Measurements from ENCODE around the gene FAM200A.
"Not testable (repeated sequence)": the region's sequence is repeated elsewhere in the genome, so short reads cannot be mapped to it uniquely, and the experiment has no call there.

FAM200A gene

DNA sequence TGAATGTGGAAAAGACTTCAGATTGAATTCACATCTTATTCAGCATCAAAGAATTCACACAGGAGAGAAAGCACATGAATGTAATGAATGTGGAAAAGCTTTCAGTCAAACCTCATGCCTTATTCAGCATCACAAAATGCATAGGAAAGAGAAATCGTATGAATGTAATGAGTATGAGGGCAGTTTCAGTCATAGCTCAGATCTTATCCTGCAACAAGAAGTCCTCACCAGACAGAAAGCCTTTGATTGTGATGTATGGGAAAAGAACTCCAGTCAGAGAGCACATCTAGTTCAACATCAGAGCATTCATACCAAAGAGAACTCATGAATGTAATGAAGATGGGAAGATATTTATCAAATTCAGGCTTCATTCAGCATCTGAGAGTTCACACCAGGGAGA, 21.3 kb upstream of the FAM200A start:
- Histone ChIP-seq H3K27me3 (no peaks in the 10 kb centered on the region), H3K4me1 (no peaks in the 10 kb centered on the region), H3K27ac (no peak overlapping the region), H3K9me3 (no peaks in the 10 kb centered on the region), H3K36me3 (peaks cover 34 to 52% (median 46%) of the 10 kb centered on the region in 3 donors), H3K4me3 (no peak overlapping the region)
- TF ChIP-seq, protein P1, sequence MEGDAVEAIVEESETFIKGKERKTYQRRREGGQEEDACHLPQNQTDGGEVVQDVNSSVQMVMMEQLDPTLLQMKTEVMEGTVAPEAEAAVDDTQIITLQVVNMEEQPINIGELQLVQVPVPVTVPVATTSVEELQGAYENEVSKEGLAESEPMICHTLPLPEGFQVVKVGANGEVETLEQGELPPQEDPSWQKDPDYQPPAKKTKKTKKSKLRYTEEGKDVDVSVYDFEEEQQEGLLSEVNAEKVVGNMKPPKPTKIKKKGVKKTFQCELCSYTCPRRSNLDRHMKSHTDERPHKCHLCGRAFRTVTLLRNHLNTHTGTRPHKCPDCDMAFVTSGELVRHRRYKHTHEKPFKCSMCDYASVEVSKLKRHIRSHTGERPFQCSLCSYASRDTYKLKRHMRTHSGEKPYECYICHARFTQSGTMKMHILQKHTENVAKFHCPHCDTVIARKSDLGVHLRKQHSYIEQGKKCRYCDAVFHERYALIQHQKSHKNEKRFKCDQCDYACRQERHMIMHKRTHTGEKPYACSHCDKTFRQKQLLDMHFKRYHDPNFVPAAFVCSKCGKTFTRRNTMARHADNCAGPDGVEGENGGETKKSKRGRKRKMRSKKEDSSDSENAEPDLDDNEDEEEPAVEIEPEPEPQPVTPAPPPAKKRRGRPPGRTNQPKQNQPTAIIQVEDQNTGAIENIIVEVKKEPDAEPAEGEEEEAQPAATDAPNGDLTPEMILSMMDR (IDR thresholded peaks at IDR 0.05), result no peak
- no peak for DNase-seq
- intact Hi-C loops (cut with DNase I; ENCODE audit: low total_unique reads), result no loop called here

DNA sequence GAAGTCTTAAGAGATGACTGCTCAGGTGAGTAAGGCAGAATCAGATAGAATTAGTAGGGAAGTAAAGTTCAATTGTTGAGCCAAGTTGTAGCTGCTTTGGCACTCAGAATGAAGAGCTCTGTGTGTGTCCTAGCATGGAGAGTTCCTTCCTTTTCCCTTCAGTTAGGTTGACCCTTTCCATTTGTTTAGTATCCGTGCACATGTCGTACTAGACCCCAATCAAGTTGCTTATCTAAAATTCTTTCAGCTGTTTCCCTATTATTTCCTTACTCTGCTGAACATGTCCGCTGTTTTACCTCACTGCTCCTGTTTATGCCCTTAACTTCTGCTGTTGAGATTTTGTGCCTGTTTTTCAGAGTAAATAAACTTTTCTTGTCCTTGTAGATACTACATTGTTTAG, 19.9 kb upstream of the FAM200A start:
- no peak for DNase-seq
- Histone ChIP-seq H3K27ac (no peak overlapping the region), H3K36me3 (peaks cover 36 to 66% (median 51%) of the 10 kb centered on the region in 3 donors), H3K4me3 (no peak overlapping the region), H3K4me1 (no peaks in the 10 kb centered on the region), H3K9me3 (no peaks in the 10 kb centered on the region), H3K27me3 (no peaks in the 10 kb centered on the region)
- TF ChIP-seq, protein P1 (IDR thresholded peaks at IDR 0.05), result no peak
- intact Hi-C loops (cut with DNase I; ENCODE audit: low total_unique reads), result no loop called here

DNA sequence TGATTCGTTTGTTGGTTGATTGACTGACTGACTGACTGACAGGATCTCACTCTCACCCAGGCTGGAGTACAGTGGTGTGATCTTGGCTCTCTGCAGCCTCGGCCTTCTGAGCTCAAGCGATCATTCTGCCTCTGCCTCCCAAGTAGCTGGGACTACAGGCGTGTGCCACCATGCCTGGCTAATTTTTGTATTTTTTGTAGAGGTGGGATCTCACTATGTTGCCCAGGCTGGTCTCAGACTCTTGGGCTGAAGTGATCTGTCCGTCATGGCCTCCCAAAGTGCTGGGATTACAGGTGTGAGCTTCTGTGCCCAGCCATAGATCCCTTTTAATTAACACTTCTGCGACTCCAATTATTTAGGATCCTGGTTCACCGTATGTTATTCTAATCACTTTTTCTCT, 16.9 kb upstream of the FAM200A start:
- intact Hi-C loops (cut with DNase I; ENCODE audit: low total_unique reads); H3K4me3 ChIP-seq; H3K27me3 ChIP-seq; H3K27ac ChIP-seq; H3K4me1 ChIP-seq; H3K9me3 ChIP-seq; DNase-seq: not testable (repeated sequence)
- peaks cover 51 to 95% (median 76%) of the 10 kb centered on the region in 3 donors for H3K36me3 ChIP-seq

DNA sequence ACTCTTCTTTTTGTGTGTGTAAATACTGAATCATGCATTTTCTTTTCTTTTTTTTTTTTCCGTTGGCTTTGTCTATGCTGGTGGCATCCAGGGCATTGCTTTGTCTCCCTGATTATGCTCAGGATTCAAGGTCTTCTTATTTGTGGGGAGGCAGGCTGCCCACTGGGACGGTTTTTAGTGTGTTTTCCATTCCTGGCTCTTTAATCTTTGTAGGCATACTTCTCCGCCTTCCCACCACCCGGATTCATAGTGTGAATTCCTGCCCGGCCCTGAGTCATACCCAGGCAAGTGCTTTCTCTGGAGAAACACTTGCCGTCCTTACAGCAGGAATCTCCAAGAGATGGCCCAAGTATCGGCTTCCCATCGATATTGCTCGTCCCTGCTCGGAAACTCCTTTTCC, 11.7 kb upstream of the FAM200A start:
- intact Hi-C loops (cut with DNase I; ENCODE audit: low total_unique reads), result no loop called here
- Histone ChIP-seq H3K4me1 (peaks cover 0 to 27% (median 13%) of the 10 kb centered on the region in 4 donors), H3K9me3 (no peaks in the 10 kb centered on the region), H3K27ac (no peak overlapping the region), H3K36me3 (peaks cover 51 to 82% (median 62%) of the 10 kb centered on the region in 3 donors), H3K4me3 (no peak overlapping the region), H3K27me3 (no peaks in the 10 kb centered on the region)
- no peak for DNase-seq
- TF ChIP-seq, protein P1 (IDR thresholded peaks at IDR 0.05), result no peak

DNA sequence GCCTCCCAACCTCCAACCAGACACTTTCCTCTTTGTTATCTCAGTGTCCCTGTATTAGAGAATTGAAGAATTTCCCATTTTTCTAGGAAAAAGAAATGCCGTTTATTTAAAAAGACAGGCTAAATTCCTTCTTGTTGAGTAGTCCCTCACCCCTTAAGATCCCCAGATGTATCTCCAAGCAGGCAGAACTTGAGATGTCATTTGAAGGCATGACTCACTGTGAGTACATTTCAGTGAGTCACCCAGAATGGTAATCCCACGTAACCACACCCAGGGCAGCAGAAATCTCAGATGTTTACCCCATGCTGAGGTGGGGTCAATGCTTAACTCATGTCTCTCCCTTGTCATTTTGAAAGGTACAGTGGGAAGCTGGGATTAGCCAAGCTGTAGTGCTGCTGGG, 10.9 kb upstream of the FAM200A start:
- Histone ChIP-seq H3K4me3 (no peak overlapping the region), H3K4me1 (peaks cover 0 to 27% (median 13%) of the 10 kb centered on the region in 4 donors), H3K36me3 (peaks cover 47 to 74% (median 58%) of the 10 kb centered on the region in 3 donors), H3K9me3 (no peaks in the 10 kb centered on the region), H3K27ac (no peak overlapping the region), H3K27me3 (no peaks in the 10 kb centered on the region)
- TF ChIP-seq, protein P1 (IDR thresholded peaks at IDR 0.05), result no peak
- DNase-seq, result no peak
- intact Hi-C loops (cut with DNase I; ENCODE audit: low total_unique reads), result no loop called here

DNA sequence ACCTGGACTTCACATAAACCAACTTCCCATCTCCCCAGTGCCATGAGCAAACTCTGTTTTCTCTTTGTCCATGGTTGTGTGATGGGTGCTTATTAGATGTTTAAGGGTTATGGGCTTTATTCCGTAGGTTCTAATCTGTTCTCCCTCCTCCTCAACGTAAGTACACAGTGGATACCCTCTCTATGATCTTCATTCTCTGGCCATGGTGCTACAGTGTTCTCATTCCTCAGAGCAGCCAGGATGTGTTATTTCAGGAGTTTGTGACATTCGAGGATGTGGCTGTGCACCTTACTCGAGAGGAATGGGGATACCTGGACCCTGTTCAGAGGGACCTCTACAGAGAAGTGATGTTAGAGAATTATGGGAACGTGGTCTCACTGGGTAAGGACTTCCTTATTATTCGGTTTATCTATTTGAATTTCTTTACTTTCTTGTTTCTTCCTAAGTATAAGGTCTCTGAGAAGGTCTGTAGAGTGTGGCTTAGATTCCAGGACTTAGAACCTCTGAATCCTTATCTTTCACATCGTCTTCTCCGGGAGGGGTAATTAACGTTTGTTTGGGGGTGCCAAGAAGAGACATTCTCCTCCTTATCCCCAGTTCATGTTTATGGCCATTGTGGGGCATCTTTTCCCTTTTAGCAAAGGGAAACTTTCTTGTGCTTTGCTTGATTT, 10.3 kb upstream of the FAM200A start:
- intact Hi-C loops (cut with DNase I; ENCODE audit: low total_unique reads), result no loop called here
- no peak overlapping the region for H3K27ac ChIP-seq
- H3K4me3 ChIP-seq, result no peak overlapping the region
- DNase-seq, result no peak
- no peaks in the 10 kb centered on the region for H3K27me3 ChIP-seq
- H3K9me3 ChIP-seq, result no peaks in the 10 kb centered on the region
- peaks cover 0 to 31% (median 18%) of the 10 kb centered on the region in 4 donors for H3K4me1 ChIP-seq
- TF ChIP-seq, protein P1 (IDR thresholded peaks at IDR 0.05), result no peak
- peaks cover 47 to 70% (median 54%) of the 10 kb centered on the region in 3 donors for H3K36me3 ChIP-seq

Measured in tibial artery (tissue), 4 donors.